Pancreas (tissue), 10 donors: ENCODE measurements around the gene C11orf54. TPM values are rescaled to one million over a fixed set of nuclear protein-coding genes. Genes with fewer than 3 reads are reported as not detected.
"Not testable (repeated sequence)": the region's sequence is repeated elsewhere in the genome, so short reads cannot be mapped to it uniquely, and the experiment has no call there.

ENCODE experiments used
- ATAC-seq, 4 donors: fragments of 200-7000 bp; cut with Tn5 transposase; one replicate each; pipeline versions ENCODE4 v1.8.0 to v1.9.1; 2020; ENCODE audit warnings: mild to moderate bottlenecking in 4 of 4, moderate library complexity in 4 of 4
- DNase-seq, 6 donors: peaks; one replicate each; pipeline ENCODE4 v3.0.0-alpha.2; 2020
- FAIRE-seq: peaks from 2 replicates; lab custom pipeline; 2012; peaks lifted over from hg19 to GRCh38; lab: Jason Lieb, UNC
- H3K27ac ChIP-seq, 4 donors: fragments of 200-600 bp; sonication (generic); 1 replicate in 3 of 4; 2 replicates in 1 of 4; pipeline versions ENCODE4 v1.5.0 to v1.8.0; 2020
- H3K27me3 ChIP-seq, 4 donors: fragments of 200-600 bp; one replicate each; pipeline ENCODE4 v1.8.0; 2021
- H3K36me3 ChIP-seq, 3 donors: fragments of 200-600 bp; sonication (generic) in 1 of 3; one replicate each; pipeline versions ENCODE4 v1.5.0 to v1.8.0; 2020 to 2021
- H3K4me1 ChIP-seq, 3 donors: fragments of 200-600 bp; one replicate each; pipeline ENCODE4 v1.8.0; 2021
- H3K4me3 ChIP-seq, 4 donors: fragments of 200-600 bp; sonication (generic) in 2 of 4; one replicate each; pipeline versions ENCODE4 v1.5.0 to v1.8.0; 2020 to 2021
- H3K9me3 ChIP-seq, 4 donors: fragments of 200-600 bp; one replicate each; pipeline ENCODE4 v1.8.0; 2021
- CTCF ChIP-seq, 4 donors: fragments of 200-600 bp; sonication (generic) in 3 of 4; IDR thresholded peaks; one replicate each; pipeline versions ENCODE4 v1.5.0 to v1.8.0; 2021; ENCODE audit warnings: antibody characterized with exemption in 4 of 4
- WGBS, 2 donors: extraction: QIAGEN DNeasy Blood & Tissue Kit; methylation state at CpG; one replicate each; pipeline ENCODE4 v1.1.7; 2013; 5-methylcytosine and 5-hydroxymethylcytosine counted together
- intact Hi-C, 3 donors: fragments of 100-400 bp; cut with DNase I; formaldehyde crosslinking; loops; one replicate each; pipeline versions ENCODE4 v1.11.1 to v1.14.2; 2022
- polyA plus RNA-seq, 2 donors: library from polyadenylated mRNA; stranded (reverse); fragments of 200-250 nt; gene quantifications; one replicate each; pipeline ENCODE4 v1.2.3, GENCODE V29; 2013
- total RNA-seq, 6 donors: library from RNA; stranded (reverse); fragmentation: NEBNext Ultra II Directional in 4 of 6; extraction: Animal tissue kit (Norgen Biotek cat#: 25700) in 4 of 6; gene quantifications; one replicate each; pipeline versions ENCODE4 v1.2.1 to v1.2.4, GENCODE V29; 2021 to 2023
- donor health status: healthy with polysubstance abuse.
- donor health status: DM: no; HTN: no; CAD: no; lungs with moderate emphysema.
- donor health status: DM: no; HTN: no; CAD: no.
- donor health status: control.
- donor health status: control.
- donor health status: Bipolar disorder and iron deficiency.
- donor health status: DM: yes; HTN: yes; CAD: no.
- donor health status: DM: no; HTN: no; CAD: no.
- donor health status: DM: no; HTN: no; CAD: no.
- donor health status: DM: yes; HTN: yes; CAD: no.

C11orf54 gene
- total and polyA plus RNA-seq, 8 donors: 12.5 to 30.9 (median 23.2) TPM

GRCh38 chr11:93757301-93757700, 15.8 kb downstream of the C11orf54 start:
- WGBS, 2 donors: 88 to 91% methylated on average over 3 of the region's 3 CpGs
- intact Hi-C loops: no loop called here
- H3K36me3 ChIP-seq: peaks cover 0 to 65% (median 33%) of the 10 kb centered on the region in 3 donors

GRCh38 chr11:93757924-93758865, 16.7 kb downstream of the C11orf54 start:
- Histone ChIP-seq H3K4me3 (no peak overlapping the region), H3K4me1 (no peaks in the 10 kb centered on the region), H3K9me3 (no peaks in the 10 kb centered on the region), H3K27me3 (no peaks in the 10 kb centered on the region), H3K27ac (no peak overlapping the region), H3K36me3 (peaks cover 0 to 74% (median 36%) of the 10 kb centered on the region in 3 donors)
- peak in 1 of 6 donors; percentile 63 for DNase-seq
- no peak for TF ChIP-seq CTCF (IDR thresholded peaks at IDR 0.05)
- no peak for FAIRE-seq
- intact Hi-C loops: no loop called here
- WGBS, 2 donors: 96 to 98% methylated on average over 34 to 38 of the region's 38 CpGs
- no peak for ATAC-seq

More at GRCh38 chr11:93757301-93757700, 15.8 kb downstream of the C11orf54 start:
- DNase-seq: no peak
- no peak overlapping the region for H3K27ac ChIP-seq
- no peak for ATAC-seq
- H3K27me3 ChIP-seq: no peaks in the 10 kb centered on the region
- TF ChIP-seq CTCF (IDR thresholded peaks at IDR 0.05): no peak
- no peak overlapping the region for H3K4me3 ChIP-seq
- no peak for FAIRE-seq
- no peaks in the 10 kb centered on the region for H3K4me1 ChIP-seq
- H3K9me3 ChIP-seq: no peaks in the 10 kb centered on the region

DNA sequence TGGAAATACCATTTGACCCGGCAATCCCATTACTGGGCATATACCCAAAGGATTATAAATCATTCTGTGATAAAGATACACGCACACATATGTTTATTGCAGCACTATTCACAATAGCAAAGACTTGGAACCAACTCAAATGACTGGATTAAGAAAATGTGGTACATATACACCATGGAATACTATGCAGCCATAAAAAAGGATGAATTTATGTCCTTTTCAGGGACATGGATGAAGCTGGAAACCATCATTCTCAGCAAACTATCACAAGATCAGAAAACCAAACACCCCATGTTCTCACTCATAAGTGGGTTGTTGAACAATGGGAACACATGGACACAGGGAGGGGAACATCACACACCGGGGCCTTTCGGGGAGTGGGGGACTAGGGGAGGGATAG, 17.7 kb downstream of the C11orf54 start:
- H3K4me3 ChIP-seq, DNase-seq, intact Hi-C loops, FAIRE-seq, H3K27ac ChIP-seq, H3K4me1 ChIP-seq, ATAC-seq, H3K9me3 ChIP-seq, H3K27me3 ChIP-seq: not testable (repeated sequence)
- peaks cover 0 to 75% (median 31%) of the 10 kb centered on the region in 3 donors for H3K36me3 ChIP-seq
- WGBS, 2 donors: 82 to 85% methylated on average over 4 of the region's 4 CpGs

DNA sequence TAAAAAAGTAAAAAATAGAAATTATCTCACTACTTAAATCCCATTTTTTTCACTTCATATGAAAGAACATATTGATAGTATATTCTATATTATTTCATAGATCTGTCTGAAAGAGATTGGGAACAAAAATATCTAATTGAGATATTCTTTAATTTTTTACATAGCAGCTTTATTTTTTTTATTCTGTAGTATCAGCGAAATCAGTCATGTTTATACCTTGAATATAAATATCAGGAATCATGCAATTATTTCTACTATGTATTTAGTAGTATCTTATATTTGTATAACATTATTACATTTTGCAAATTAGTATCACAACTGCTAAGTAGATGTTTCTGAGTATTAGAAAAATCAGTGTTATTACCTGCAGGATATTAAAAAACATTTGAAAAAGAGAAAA, 20.4 kb downstream of the C11orf54 start:
- Histone ChIP-seq H3K27ac (no peak overlapping the region), H3K4me3 (no peak overlapping the region), H3K27me3 (no peaks in the 10 kb centered on the region), H3K9me3 (no peaks in the 10 kb centered on the region), H3K4me1 (peaks cover 0 to 6% (median 0%) of the 10 kb centered on the region in 3 donors), H3K36me3 (peaks cover 0 to 56% (median 28%) of the 10 kb centered on the region in 3 donors)
- no peak for ATAC-seq
- intact Hi-C loops: no loop called here
- FAIRE-seq: peak; percentile 32
- no peak for TF ChIP-seq CTCF (IDR thresholded peaks at IDR 0.05)
- no peak for DNase-seq
- WGBS, 2 donors: 94 to 95% methylated on average over 1 of the region's 1 CpG

DNA sequence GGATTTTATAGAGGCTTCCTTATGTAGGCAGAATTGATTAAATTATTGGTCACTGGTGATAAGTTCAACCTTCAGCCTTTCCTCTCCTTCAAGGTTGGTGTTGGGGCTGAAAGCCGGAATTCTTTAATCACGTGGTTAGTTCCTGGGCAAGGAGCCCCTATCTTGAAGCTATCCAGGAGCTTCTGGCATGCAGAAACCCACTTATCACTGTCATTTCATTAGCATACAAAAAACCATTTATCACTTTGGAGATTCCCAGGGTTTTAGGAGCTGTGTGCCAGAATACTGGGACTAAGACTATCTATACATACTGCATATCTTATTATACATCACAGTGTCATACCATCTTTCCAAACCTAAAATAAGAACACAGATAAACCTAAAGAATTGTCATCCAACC, 24.1 kb downstream of the C11orf54 start:
- intact Hi-C loops: no loop called here
- Histone ChIP-seq H3K4me1 (peaks cover 0 to 6% (median 0%) of the 10 kb centered on the region in 3 donors), H3K4me3 (no peak overlapping the region), H3K27ac (no peak overlapping the region), H3K36me3 (peaks cover 0 to 20% (median 6%) of the 10 kb centered on the region in 3 donors), H3K27me3 (no peaks in the 10 kb centered on the region), H3K9me3 (no peaks in the 10 kb centered on the region)
- no peak for ATAC-seq
- no peak for TF ChIP-seq CTCF (IDR thresholded peaks at IDR 0.05)
- FAIRE-seq: no peak
- no peak for DNase-seq
- WGBS, 2 donors: 36 to 41% methylated on average over 2 of the region's 2 CpGs
